ENCODE measurements around the gene KIF9. TPM values are rescaled to one million over a fixed set of nuclear protein-coding genes. Genes with fewer than 3 reads are reported as not detected.

Gene KIF9
- total RNA-seq (2021; fragmentation: NEBNext Ultra II Directional; extraction: Animal tissue kit (Norgen Biotek cat#: 25700)) (6.8 and 8.0 TPM in 2 replicates), polyA plus RNA-seq (2011; rRNA removed) (5.0 and 5.8 TPM in 2 replicates), polyA minus RNA-seq (2011; rRNA and poly(A)+ RNA removed) (1.0 and 1.4 TPM in 2 replicates)
- 6.7 TPM for polyA plus RNA-seq (2011; cell fraction: cytosol; rRNA removed)
- polyA plus RNA-seq (2011; cell fraction: nucleus; rRNA removed) = 3.0 TPM
- 7.3 to 11.9 TPM (median 8.5 TPM) in 4 replicates for polyA plus RNA-seq (2012, experiment 1 of 2)
- polyA plus RNA-seq (2012, experiment 2 of 2) = 7.9 TPM
- polyA plus RNA-seq (2013, experiment 1 of 2) = 7.3 TPM
- polyA plus RNA-seq (2013, experiment 2 of 2) = 7.7 TPM
- 2.7 TPM for polyA minus RNA-seq (2011; cell fraction: cytosol; rRNA and poly(A)+ RNA removed)
- 2.3 TPM for polyA minus RNA-seq (2011; cell fraction: nucleus; rRNA and poly(A)+ RNA removed)
- long read RNA-seq, experiment 1, partial matches to known transcripts = 1 of 12 reads
- long read RNA-seq, experiment 1, other reads (novel, unspliced or antisense) = 5 of 12 reads
- long read RNA-seq, experiment 2 = 0 reads

DNA sequence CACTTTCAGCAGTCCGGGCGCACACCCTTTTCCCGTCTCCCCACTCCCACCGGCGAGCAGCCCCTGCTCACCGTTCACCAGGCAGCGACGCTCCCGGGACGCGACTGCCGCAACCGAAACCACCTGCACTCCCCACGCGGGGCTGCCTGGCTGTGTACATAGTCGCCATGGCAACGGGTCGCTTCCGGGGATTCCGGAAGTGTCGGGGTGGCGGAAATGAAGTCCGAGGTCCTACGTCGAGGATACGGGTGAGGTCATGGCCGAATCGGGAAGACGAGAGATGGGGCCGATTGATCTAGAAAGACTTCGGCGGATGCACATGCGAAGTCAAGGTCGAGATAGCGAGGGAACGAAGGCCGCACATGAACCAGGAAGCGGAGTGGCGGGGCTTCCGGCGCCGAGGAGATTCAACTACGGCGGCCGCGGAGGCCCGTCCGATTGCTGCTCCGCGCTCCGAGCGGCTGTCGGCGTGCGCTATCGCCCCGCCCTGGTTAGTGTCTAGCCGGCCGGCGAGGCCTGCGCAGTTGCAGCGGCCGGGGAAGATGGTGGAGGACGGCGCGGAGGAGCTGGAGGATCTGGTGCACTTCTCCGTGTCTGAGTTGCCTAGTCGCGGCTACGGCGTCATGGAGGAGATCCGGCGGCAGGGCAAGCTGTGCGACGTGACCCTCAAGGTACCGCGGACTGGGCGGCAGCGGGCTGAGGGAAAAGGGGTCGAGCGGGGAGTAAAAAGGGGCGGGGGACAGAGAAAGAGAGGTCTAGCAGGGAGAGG is at the start of gene KIF9, which contains the start of gene KLHL18:
Gene KIF9, minus strand, starts transcription at position 376 of the 769 bp plus-strand sequence. CDS start 5,425 bp downstream, outside the sequence.
Gene KLHL18, plus strand, starts transcription at position 521 of the 769 bp plus-strand sequence. Its CDS starts 22 bp downstream, at position 543.
- peak within 1 kb of the TSS; percentile 93 for H4K8ac ChIP-seq (ENCODE audit: extremely low read depth, insufficient read depth, low read length)
- H3K14ac ChIP-seq (ENCODE audit: insufficient read length) = no peak within 1 kb of the TSS
- H3K79me2 ChIP-seq (ENCODE audit: control insufficient read depth in 1 of 2, insufficient read depth in 2 of 2, low read length in 2 of 2) = peaks cover 3 to 37% of the 10 kb centered on the region in 2 experiments; a peak in 3 of 4 replicates
- H3K9ac ChIP-seq (replicated peaks in 1 of 4; ENCODE audit: extremely low read depth in 1 of 4, low read depth in 3 of 4, low read length in 3 of 4) = peak within 1 kb of the TSS; percentile 40 to 97 (median 90)
- H2BK12ac ChIP-seq (ENCODE audit: low read depth, low read length) = no peak within 1 kb of the TSS; the same call in 1 of the 2 replicates
- peaks cover 0 to 4% (median 0%) of the 10 kb centered on the region in 4 experiments; a peak in 2 of 8 replicates for H3K36me3 ChIP-seq (ENCODE audit: control insufficient read depth in 2 of 4, insufficient read depth in 4 of 4, low read length in 3 of 4)
- no peak for FAIRE-seq
- H3K23me2 ChIP-seq (ENCODE audit: low read depth, low read length) = peaks cover 7% of the 10 kb centered on the region
- no peak within 1 kb of the TSS for H3K23ac ChIP-seq (ENCODE audit: insufficient read length)
- ChIA-PET CTCF (ENCODE audit: partially characterized antibody) (interaction anchor here (1.1 to 2.4 kb wide), 7 partner anchors 11 to 43 kb away, joined by 3 to 7 read pairs (median 4); no protein-coding TSS in a partner anchor), POLR2A (ENCODE audit: partially characterized antibody) (interaction anchor here (0.6 to 3.1 kb wide), 9 partner anchors 8 to 709 kb away, joined by 3 to 22 read pairs (median 5); partner anchors contain the start of gene SETD2)
- peak within 1 kb of the TSS; percentile 75 for H4K91ac ChIP-seq (replicated peaks; ENCODE audit: insufficient read length, low read length)
- peaks cover 6% of the 10 kb centered on the region; the same call in 1 of the 2 replicates for H3K79me1 ChIP-seq (ENCODE audit: low read depth, low read length)
- peak within 1 kb of the TSS; percentile 66 for H3K56ac ChIP-seq (replicated peaks; ENCODE audit: insufficient read length, low read depth, low read length)
- H2BK5ac ChIP-seq (ENCODE audit: low read depth, low read length) = peak within 1 kb of the TSS; percentile 99
- DNase-seq (ENCODE audit: low read depth in 1 of 2, low spot score in 2 of 2) = peak; percentile 39 to 92
- peak within 1 kb of the TSS; percentile 46 for H3K4ac ChIP-seq (replicated peaks; ENCODE audit: insufficient read length, low read depth, low read length)
- H3K9me3 ChIP-seq (ENCODE audit: insufficient read depth in 2 of 2, low read depth in 1 of 2, low read length in 1 of 2) = no peaks in the 10 kb centered on the region
- H3K18ac ChIP-seq (ENCODE audit: extremely low read depth, low read length) = peak within 1 kb of the TSS; percentile 100
- H2BK120ac ChIP-seq (replicated peaks; ENCODE audit: low read depth, low read length) = peak within 1 kb of the TSS; percentile 62
- H3K4me2 ChIP-seq (ENCODE audit: insufficient read depth in 1 of 2, low read depth in 2 of 2, low read length in 2 of 2) = peak within 1 kb of the TSS; percentile 78 to 99
- peak within 1 kb of the TSS; percentile 99 for H4K5ac ChIP-seq (ENCODE audit: insufficient read length, low read depth, low read length)
- peak within 1 kb of the TSS; percentile 82 to 98 (median 90) for H3K4me3 ChIP-seq (ENCODE audit: extremely low read depth in 1 of 4, insufficient read depth in 2 of 4, low read depth in 3 of 4, low read length in 4 of 4)
- no peak within 1 kb of the TSS for H2AK5ac ChIP-seq (ENCODE audit: low read depth, low read length)
- no peaks in the 10 kb centered on the region for H3K27me3 ChIP-seq (replicated peaks in 1 of 4; ENCODE audit: control insufficient read depth in 3 of 4, extremely low read depth in 1 of 4, insufficient read depth in 3 of 4, low read length in 3 of 4)
- peak within 1 kb of the TSS; percentile 88; the same call in 1 of the 2 replicates for H2BK15ac ChIP-seq (ENCODE audit: low read length)
- H2AFZ ChIP-seq (ENCODE audit: low read length) = peak within 1 kb of the TSS; percentile 98
- no peaks in the 10 kb centered on the region for H4K20me1 ChIP-seq (replicated peaks in 1 of 2; ENCODE audit: control insufficient read depth in 1 of 2, insufficient read depth in 2 of 2, low read length in 2 of 2)
- H2BK20ac ChIP-seq (ENCODE audit: low read length) = 0 out of 2 replicates have a peak within 1 kb of the TSS, but pooled peaks have one; percentile 61
- H3K4me1 ChIP-seq (replicated peaks in 1 of 4; ENCODE audit: control insufficient read depth in 3 of 4, insufficient read depth in 4 of 4, low read length in 3 of 4) = peaks cover 0 to 4% (median under 1%) of the 10 kb centered on the region in 4 experiments; a peak in 3 of 7 replicates
- 1% methylated on average over 78 of the region's 82 CpGs; no CpG with 5 or more reads in 1 of the 2 experiments for WGBS, 2 experiments (ENCODE audit: extremely low coverage in 1 of 2, insufficient coverage in 1 of 2, insufficient read length in 1 of 2, insufficient replicate concordance in 2 of 2, low coverage in 1 of 2, low lambda C conversion rate in 2 of 2, missing lambda C conversion rate in 1 of 2)
- H3K27ac ChIP-seq (ENCODE audit: low read depth, low read length) = peak within 1 kb of the TSS; percentile 83
- no peak for TF ChIP-seq KDM5A (IDR thresholded peaks at IDR 0.05; ENCODE audit: low read length)
- peak; percentile 64 to 77 for TF ChIP-seq POLR2A (IDR thresholded peaks at IDR 0.05; ENCODE audit: control extremely low read depth in 1 of 2, low read depth in 2 of 2, low read length in 2 of 2)
- TF ChIP-seq SAP30 (IDR thresholded peaks at IDR 0.05; ENCODE audit: insufficient read depth, insufficient replicate concordance, low read length) = peak; percentile 87
- peak; percentile 72; the same call in 1 of the 2 replicates for TF ChIP-seq YY1 (IDR thresholded peaks at IDR 0.05; ENCODE audit: low read depth, low read length)
- TF ChIP-seq SUZ12 (IDR thresholded peaks at IDR 0.05; ENCODE audit: low read length) = no peak
- TF ChIP-seq HDAC6 (IDR thresholded peaks at IDR 0.05; ENCODE audit: low read depth, low read length) = no peak
- TF ChIP-seq KDM4A (IDR thresholded peaks at IDR 0.05; ENCODE audit: low read depth, low read length, severe bottlenecking) = peak; percentile 91
- TF ChIP-seq RXRA (IDR thresholded peaks at IDR 0.05; ENCODE audit: insufficient read depth, low read depth, low read length) = no peak
- no peak for TF ChIP-seq ZNF274 (IDR thresholded peaks at IDR 0.05; ENCODE audit: borderline replicate concordance, extremely low read depth, low read length)
